Stimulated activated CD8-positive, alpha-beta memory T cell treated with anti-CD3 and anti-CD28 coated beads, Interleukin-12 subunit alpha, Interleukin-12 subunit beta, amount 100 ng/mL, for 24 hours (primary cell): ENCODE results near the gene RAD1.

ENCODE experiments used
- DNase-seq: peaks from one replicate; pipeline ENCODE4 v3.0.0-alpha.2; 2020; ENCODE audit errors: extremely low read depth

Gene RAD1

GRCh38 chr5:34916518-34916917 is 1.2 kb upstream of the RAD1 start:
- DNase-seq = no peak

DNA sequence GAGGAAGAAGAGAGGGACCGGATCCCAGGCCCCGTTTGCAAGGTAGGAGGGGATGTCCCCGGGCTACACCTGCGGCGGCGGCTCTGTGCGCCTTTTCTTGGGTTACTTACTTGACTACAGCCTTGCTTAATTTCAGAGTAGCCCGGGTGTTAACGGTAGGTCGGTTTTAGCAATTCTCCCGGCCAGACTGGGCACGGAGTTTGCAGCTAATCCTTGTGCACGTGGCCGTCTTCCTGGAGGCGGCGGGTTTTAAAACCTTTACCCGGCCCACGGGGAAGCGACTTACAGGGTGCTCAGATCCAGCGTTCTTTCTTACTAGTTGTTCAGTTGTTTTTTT is 520 bp upstream of the RAD1 start:
- no peak for DNase-seq

DNA sequence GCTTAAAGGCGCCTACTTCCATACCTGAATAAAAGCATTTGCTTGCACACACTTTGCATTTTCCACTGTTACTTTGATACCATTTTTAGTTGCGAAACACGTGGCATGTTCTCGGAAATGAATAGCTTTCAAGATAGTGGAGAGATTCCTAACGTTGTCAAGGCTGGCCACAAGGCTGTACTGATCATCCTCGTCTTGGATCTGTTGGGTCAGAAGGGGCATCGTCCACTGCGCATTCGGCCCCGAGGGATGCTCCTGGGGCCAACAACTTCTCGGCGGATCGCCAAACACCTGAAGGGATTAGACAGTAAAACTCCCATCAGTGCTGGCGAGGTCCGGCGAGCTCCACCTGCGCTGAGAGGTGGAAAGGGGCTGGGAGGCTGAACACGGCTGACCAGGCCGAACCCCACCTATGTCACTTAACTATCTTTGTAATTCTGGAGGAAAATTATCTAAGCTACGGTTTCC is 599 bp downstream of the RAD1 start:
- DNase-seq = no peak

- DNase-seq = no peak
Measured at GRCh38 chr5:34913072-34913471, 2.2 kb downstream of the RAD1 start.

DNA sequence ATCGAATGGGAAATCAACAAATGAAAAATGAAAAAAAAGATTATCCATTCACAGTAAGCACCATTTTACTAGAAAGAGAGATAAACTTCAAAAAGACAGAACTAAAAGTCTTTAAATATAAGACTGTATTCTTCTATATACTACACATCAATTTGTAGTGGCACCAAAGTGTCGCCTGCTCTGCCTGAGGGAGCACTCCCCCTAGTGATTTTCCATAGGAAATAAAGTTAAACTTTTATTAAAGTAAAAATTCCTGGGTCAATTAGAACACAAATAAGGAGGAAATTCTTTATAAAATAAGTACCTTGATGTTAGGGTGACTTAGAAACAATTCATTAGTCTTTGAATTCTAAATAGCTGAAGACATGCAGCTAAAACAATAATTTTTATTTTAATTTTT is 9.7 kb downstream of the RAD1 start:
- no peak for DNase-seq

DNA sequence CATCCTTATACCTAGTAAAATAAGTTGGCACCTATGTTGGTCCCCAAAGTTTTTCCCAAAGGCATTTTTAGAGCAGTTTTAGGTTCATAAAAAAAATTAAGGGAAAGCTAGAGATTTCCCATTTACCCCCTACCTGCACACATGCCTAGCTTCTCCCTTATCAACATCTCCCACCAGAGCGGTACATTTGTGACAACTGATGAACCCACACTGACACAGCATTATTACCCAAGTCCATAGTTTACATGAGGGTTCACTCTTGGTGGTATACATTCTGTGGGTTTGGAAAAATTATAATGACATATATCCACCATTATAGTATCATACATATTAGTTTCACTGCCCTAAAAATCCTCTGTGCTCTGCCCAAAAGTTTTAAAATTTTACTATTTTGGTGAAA is 12.0 kb downstream of the RAD1 start:
- no peak for DNase-seq

GRCh38 chr5:34900652-34901051 is 14.7 kb downstream of the RAD1 start:
- DNase-seq = no peak

DNA sequence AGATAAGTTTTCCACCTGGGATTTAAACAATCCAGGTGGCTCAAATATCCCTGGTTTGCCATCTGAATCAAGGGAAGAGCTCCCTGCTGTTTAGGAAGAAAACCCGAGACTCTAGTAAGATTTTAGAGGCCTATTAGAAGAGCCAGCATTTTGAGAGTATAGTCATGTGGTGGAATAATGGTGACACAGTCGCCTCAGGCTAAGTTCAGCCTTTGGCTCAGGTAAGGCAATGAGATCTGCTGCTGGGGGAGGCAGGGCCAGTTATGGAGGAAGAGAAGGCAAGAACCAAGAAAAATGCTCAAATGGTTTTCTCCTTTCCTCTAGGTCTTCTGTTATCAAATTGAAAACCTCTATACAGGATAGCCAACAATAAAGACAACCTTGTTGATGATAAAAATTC is 16.2 kb downstream of the RAD1 start:
- DNase-seq = no peak

DNA sequence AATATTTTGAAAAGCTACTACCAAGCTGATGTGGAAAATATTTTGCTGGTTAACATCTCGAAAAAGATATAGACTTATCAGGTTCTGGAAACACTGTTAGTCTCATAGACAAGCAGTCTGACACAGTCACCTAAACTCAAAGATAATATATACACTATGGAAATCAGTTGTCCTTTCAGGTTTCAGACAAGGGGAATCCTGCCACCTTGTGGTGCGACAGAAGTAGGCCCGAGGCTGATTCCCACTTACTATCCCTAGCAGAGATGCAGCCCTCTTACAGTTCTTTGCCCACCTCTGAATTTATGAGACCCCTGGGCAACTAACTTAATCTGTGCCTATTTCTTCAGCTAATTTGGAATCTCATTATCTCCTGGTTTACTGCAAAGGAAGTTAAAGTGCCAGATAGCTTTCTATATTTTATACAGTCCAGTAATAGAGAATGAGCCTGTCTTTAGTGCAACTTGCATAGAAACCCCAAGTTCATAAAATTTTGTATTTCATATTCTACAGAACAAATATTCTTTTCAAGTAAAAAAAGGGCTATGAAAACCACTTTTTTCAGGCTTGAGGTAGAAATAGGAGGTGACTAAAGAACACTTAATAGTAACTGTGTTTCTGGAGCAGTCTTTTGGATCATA is 16.9 kb downstream of the RAD1 start:
- DNase-seq = peak; percentile 12

DNA sequence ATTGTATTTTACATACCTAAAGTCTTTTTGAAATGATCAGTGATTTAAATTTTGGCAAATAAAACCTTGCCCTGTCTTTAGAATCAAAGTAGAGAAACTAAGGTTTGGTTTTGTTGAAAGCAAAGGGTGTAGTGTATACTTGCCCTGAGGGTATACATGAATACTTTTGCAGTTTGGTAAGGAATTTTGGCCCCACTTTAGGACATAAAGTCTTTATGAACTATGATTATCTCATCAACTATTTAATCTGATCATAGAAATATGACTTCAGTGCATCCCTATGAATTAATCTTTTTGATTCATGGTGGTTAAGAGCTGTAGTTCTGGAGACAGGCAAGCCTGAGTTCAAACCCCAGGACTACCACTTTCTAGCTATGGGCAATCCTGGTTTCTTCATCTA is 17.7 kb downstream of the RAD1 start:
- no peak for DNase-seq

DNA sequence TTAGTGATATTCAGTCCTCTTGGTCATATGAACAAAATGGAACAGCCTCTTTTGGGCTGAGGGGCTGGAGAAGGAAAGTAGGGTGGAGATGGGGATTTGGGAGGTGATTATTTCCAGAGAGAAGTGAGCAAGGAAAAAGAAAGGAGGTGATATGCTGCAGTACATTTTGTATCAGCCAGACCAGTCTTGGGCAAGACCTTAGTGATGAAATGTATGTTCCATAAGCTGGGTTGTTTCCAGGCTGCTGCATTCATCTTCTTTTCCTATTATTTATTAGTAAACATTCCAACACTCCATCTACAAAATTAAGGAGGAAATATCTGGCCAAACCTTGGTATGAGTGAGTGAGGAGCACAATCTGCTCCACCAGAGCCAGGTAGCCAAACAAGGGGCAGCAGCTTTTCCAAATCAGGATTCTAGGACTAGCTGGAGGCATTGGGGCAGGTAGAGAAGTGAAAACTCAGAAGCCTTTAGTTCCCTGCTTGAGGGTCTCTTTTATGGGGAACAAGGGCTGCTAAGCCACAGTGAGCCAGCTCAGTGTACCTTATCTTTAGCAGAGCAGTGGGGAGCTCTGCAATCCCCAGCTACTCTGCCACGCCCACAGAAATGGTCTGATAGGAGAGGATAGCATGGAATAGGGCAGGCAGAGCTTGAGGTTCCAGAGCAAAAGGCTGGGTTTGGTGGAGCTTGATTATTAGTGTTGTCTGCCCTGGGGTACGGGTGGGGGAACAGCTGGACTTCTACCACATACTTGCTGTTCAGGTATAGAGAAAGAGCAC is 19.5 kb downstream of the RAD1 start:
- no peak for DNase-seq

- DNase-seq = no peak
Measured at GRCh38 chr5:34894716-34895115, 20.6 kb downstream of the RAD1 start.

DNA sequence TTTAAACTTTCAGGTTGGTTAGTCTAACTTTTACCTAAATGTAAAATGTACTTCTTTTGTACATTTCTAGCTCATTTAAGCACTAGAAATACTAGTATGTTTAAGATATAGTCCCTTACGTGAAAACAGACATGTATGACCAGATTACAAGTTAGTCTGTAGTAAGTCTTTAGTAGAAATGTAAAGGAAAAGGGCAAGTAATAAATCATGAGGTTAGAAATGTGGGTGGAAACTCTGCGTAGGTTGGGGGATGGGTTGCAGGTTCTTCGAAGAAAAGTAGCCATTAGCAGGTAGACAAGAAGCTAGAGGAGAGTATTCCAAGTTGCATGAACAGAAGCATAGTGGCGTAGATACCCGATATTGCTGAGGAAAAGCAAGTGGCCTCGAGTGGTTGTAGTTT is 22.9 kb downstream of the RAD1 start:
- DNase-seq = no peak

GRCh38 chr5:34891981-34892380 is 23.3 kb downstream of the RAD1 start:
- DNase-seq = no peak

DNA sequence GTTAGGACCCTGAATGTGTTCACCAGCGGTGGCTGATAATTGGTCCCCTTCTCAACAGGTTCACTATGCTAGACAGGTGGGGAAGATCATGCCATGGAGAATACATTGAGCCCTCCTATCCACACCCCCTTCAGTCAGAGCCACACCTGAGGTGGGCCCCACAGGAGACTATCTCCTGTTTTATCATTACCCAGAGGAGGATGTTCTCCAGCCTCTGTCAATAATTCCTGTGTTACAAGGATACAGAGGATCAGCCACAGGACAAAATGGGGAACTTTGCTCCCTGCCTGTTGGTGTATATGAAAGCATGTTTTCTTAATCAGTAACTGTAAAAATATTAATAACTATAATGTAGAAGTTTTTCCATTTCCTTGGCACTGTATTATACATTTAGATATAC is 25.9 kb downstream of the RAD1 start:
- DNase-seq = no peak

- DNase-seq = no peak
Measured at GRCh38 chr5:34886392-34887119, 28.7 kb downstream of the RAD1 start.

- DNase-seq = no peak
Measured at GRCh38 chr5:34881246-34881645, 34.1 kb downstream of the RAD1 start.

GRCh38 chr5:34876275-34876674 is 39.0 kb downstream of the RAD1 start:
- DNase-seq = no peak

DNA sequence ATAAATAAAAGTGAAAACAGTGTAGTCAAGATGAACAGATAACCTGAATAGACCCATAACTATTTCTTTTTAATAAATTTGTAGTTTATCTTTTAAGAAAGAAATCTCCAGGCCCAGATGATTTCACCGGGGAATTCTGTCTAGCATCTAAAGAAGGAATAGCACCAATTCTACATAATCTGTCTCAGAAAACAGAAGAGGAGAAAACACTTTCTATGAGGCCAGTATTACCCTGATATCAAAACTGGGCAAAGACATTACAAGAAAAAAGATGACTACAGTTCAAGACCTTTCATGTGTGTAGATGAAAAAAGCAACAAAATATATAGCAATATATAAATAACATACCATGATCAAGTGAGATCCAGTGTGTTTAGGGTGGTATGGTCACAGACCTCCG is 44.9 kb downstream of the RAD1 start:
- DNase-seq = no peak

- no peak for DNase-seq
Measured at GRCh38 chr5:34869256-34869655, 46.0 kb downstream of the RAD1 start.

GRCh38 chr5:34868791-34869190 is 46.5 kb downstream of the RAD1 start:
- DNase-seq = no peak

DNA sequence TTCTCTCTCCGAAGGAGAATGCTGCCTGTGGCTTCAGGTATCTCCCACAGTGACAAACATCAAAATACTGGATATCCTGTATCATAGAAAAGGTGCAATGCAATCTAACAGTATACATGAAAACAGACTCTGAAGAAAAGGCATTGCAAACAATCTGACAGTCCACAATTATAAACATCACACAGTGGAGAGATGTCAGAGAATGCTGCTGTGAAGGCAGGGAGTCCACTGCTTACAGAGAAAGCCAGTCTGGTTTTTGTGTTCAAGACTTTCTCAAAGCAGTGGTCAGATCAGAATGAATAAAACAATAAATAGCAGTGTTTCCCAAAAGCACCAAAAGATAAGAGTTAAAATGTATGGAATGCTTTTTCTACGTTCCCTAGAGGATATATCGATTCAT is 47.6 kb downstream of the RAD1 start:
- no peak for DNase-seq

GRCh38 chr5:34866989-34867471 is 48.3 kb downstream of the RAD1 start:
- DNase-seq = no peak
